ENCODE results near the gene DBNDD2. TPM values are rescaled to one million over a fixed set of nuclear protein-coding genes. Genes with fewer than 3 reads are reported as not detected.
A peak's percentile ranks its signal among the peaks of the same experiment; 100 is the strongest.

The DBNDD2 gene
- total and polyA plus RNA-seq, 2 experiments from 2014 or later: 25.8 to 62.5 TPM

- no peak for TF ChIP-seq ETS1 (IDR thresholded peaks at IDR 0.05)
- TF ChIP-seq CREB1 (CRISPR knock-in tag; IDR thresholded peaks at IDR 0.05; ENCODE audit: low read depth): 0 out of 2 replicates have a peak, but pooled peaks have one; percentile 20
Measured at GRCh38 chr20:45405571-45406259, 2.4 kb upstream of the DBNDD2 start (continued).

- Mint-ChIP-seq H3K9me3 (peaks cover 11% of the 10 kb centered on the region; the same call in 2 of the 3 replicates), H3K36me3 (ENCODE audit: low read depth) (peaks cover 31% of the 10 kb centered on the region), H3K4me3 (peak overlapping the region; percentile 86), H3K4me1 (peaks cover 10% of the 10 kb centered on the region), H3K27me3 (ENCODE audit: insufficient read depth, low read depth, poor library complexity) (peaks cover 26% of the 10 kb centered on the region), H3K27ac (peak overlapping the region; percentile 86; the same call in 1 of the 2 replicates)
- peak; percentile 85 for DNase-seq (ENCODE audit: low spot score)
- Histone ChIP-seq H3K27me3 (ENCODE audit: insufficient read depth) (peaks cover 36% of the 10 kb centered on the region), H3F3A (replicated peaks; ENCODE audit: low read depth) (peaks cover 11% of the 10 kb centered on the region; the same call in 1 of the 2 replicates), H3K4me2 (peak overlapping the region; percentile 97), H3K36me3 (ENCODE audit: insufficient read depth) (peaks cover 8% of the 10 kb centered on the region), H4K20me1 (replicated peaks; ENCODE audit: insufficient read depth) (no peaks in the 10 kb centered on the region; the same call in 1 of the 2 replicates), H3K79me2 (replicated peaks; ENCODE audit: insufficient read depth) (peaks cover 9% of the 10 kb centered on the region), H3K4me3 (peak overlapping the region; percentile 95), H3K9me2 (ENCODE audit: insufficient read depth) (peaks cover 3% of the 10 kb centered on the region; the same call in 1 of the 2 replicates), H2AFZ (peak overlapping the region; percentile 97), H3K4me1 (ENCODE audit: insufficient read depth) (peaks cover 11% of the 10 kb centered on the region; the same call in 1 of the 2 replicates), H3K27ac (ENCODE audit: low read depth) (0 out of 2 replicates have a peak overlapping the region, but pooled peaks have one; percentile 76)
- TF ChIP-seq STAT1 (IDR thresholded peaks at IDR 0.05; ENCODE audit: unreplicated experiment): no peak
- peak; percentile 30; the same call in 1 of the 2 replicates for TF ChIP-seq CREB1 (CRISPR knock-in tag; IDR thresholded peaks at IDR 0.05; ENCODE audit: low read depth)
- TF ChIP-seq ETS1 (IDR thresholded peaks at IDR 0.05): peak; percentile 17; the same call in 1 of the 2 replicates
- ATAC-seq: peak; percentile 70
Measured at GRCh38 chr20:45406260-45407066, 1.6 kb upstream of the DBNDD2 start.

- Histone ChIP-seq H3K4me1 (ENCODE audit: insufficient read depth) (peaks cover 11% of the 10 kb centered on the region; the same call in 1 of the 2 replicates), H3K79me2 (replicated peaks; ENCODE audit: insufficient read depth) (peaks cover 9% of the 10 kb centered on the region), H3K9me2 (ENCODE audit: insufficient read depth) (no peaks in the 10 kb centered on the region), H3K4me3 (peak overlapping the region; percentile 95), H3K4me2 (peak overlapping the region; percentile 97), H4K20me1 (replicated peaks; ENCODE audit: insufficient read depth) (no peaks in the 10 kb centered on the region; the same call in 1 of the 2 replicates), H3K36me3 (ENCODE audit: insufficient read depth) (peaks cover 8% of the 10 kb centered on the region), H3F3A (replicated peaks; ENCODE audit: low read depth) (peaks cover 11% of the 10 kb centered on the region; the same call in 1 of the 2 replicates), H3K27ac (ENCODE audit: low read depth) (0 out of 2 replicates have a peak overlapping the region, but pooled peaks have one; percentile 76), H3K27me3 (ENCODE audit: insufficient read depth) (peaks cover 36% of the 10 kb centered on the region), H2AFZ (peak overlapping the region; percentile 90)
- peak overlapping the region; percentile 86 for H3K4me3 Mint-ChIP-seq
- peak; percentile 66 for DNase-seq (ENCODE audit: low spot score)
- peak; percentile 47 for ATAC-seq
- peaks cover 10% of the 10 kb centered on the region for H3K4me1 Mint-ChIP-seq
- H3K36me3 Mint-ChIP-seq (ENCODE audit: low read depth): peaks cover 24% of the 10 kb centered on the region
- peaks cover 4% of the 10 kb centered on the region; the same call in 2 of the 3 replicates for H3K9me3 Mint-ChIP-seq
- peaks cover 26% of the 10 kb centered on the region for H3K27me3 Mint-ChIP-seq (ENCODE audit: insufficient read depth, low read depth, poor library complexity)
- peak overlapping the region; percentile 86; the same call in 1 of the 2 replicates for H3K27ac Mint-ChIP-seq
- TF ChIP-seq POLR2AphosphoS5 (IDR thresholded peaks at IDR 0.05; ENCODE audit: low read depth) (no peak), EZH2 (IDR thresholded peaks at IDR 0.05; ENCODE audit: low read depth, unreplicated experiment) (no peak), ZNF462 (CRISPR knock-in tag; IDR thresholded peaks at IDR 0.05) (no peak), STAT1 (IDR thresholded peaks at IDR 0.05; ENCODE audit: unreplicated experiment) (no peak)
Measured at GRCh38 chr20:45407067-45407745, 883 bp upstream of the DBNDD2 start.

All from GM23338 (cell line).